Measurements from ENCODE around the gene TRAK1.

TRAK1 gene

GRCh38 chr3:42099020-42099765, 8.0 kb downstream of the TRAK1 start:
- no peaks in the 10 kb centered on the region for H3K27me3 ChIP-seq (ENCODE audit: insufficient read depth, low read length, poor library complexity, severe bottlenecking)
- H4K20me1 ChIP-seq (ENCODE audit: insufficient read depth, low read length, poor library complexity, severe bottlenecking): peaks cover 7% of the 10 kb centered on the region
- H3K9me3 ChIP-seq (ENCODE audit: insufficient read depth, low read depth, low read length): no peaks in the 10 kb centered on the region
- peaks cover 22% of the 10 kb centered on the region; the same call in 1 of the 2 replicates for H3K79me2 ChIP-seq (ENCODE audit: insufficient read depth, low read length)
- no peak overlapping the region for H2AFZ ChIP-seq (ENCODE audit: low read length)
- peaks cover 41% of the 10 kb centered on the region; the same call in 1 of the 2 replicates for H3K36me3 ChIP-seq (ENCODE audit: insufficient read depth, low read length)
- H3K9ac ChIP-seq (ENCODE audit: low read depth, low read length, poor library complexity, severe bottlenecking): no peak overlapping the region
- TF ChIP-seq EZH2phosphoT487 (IDR thresholded peaks at IDR 0.05; ENCODE audit: borderline replicate concordance): no peak
- TF ChIP-seq CTCF (conservative IDR thresholded peaks at IDR 0.05; ENCODE audit: low read length): no peak
- no peaks in the 10 kb centered on the region for H3K4me1 ChIP-seq (ENCODE audit: insufficient read depth, low read length, poor library complexity, severe bottlenecking)
- no peaks in the 10 kb centered on the region for H3F3A ChIP-seq (ENCODE audit: low read depth)
- no peaks in the 10 kb centered on the region for H3K9me2 ChIP-seq (replicated peaks; ENCODE audit: low read depth, low read length)
- H3K4me2 ChIP-seq (ENCODE audit: low read depth, low read length, poor library complexity, severe bottlenecking): no peak overlapping the region
- H3K4me3 ChIP-seq (ENCODE audit: low read length, poor library complexity, severe bottlenecking): no peak overlapping the region

DNA sequence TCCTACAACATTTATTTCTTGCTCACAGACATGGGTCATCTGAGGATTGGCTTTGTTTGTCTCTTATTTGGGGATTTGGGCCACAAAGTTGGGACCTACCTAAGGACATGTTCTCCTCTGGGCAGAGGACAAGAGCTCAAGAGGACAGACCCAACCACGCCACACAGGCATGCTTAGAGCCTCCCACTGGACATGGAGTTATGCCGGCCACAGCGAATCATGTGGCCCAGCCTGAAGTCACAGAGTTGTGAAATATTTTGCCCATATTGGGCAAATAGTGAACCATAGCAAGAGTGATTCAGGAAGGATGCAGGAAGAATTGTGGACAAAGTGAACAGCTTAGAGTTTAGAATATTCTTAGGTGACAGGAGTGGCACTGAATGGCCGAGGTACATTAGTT, 9.9 kb downstream of the TRAK1 start:
- no peak overlapping the region for H2AFZ ChIP-seq (ENCODE audit: low read length)
- no peak overlapping the region for H3K4me2 ChIP-seq (ENCODE audit: low read depth, low read length, poor library complexity, severe bottlenecking)
- H4K20me1 ChIP-seq (ENCODE audit: insufficient read depth, low read length, poor library complexity, severe bottlenecking): peaks cover 6% of the 10 kb centered on the region
- H3K9me2 ChIP-seq (replicated peaks; ENCODE audit: low read depth, low read length): no peaks in the 10 kb centered on the region
- no peaks in the 10 kb centered on the region for H3K4me1 ChIP-seq (ENCODE audit: insufficient read depth, low read length, poor library complexity, severe bottlenecking)
- peaks cover 30% of the 10 kb centered on the region; the same call in 1 of the 2 replicates for H3K36me3 ChIP-seq (ENCODE audit: insufficient read depth, low read length)
- no peak overlapping the region for H3K4me3 ChIP-seq (ENCODE audit: low read length, poor library complexity, severe bottlenecking)
- no peaks in the 10 kb centered on the region for H3K9me3 ChIP-seq (ENCODE audit: insufficient read depth, low read depth, low read length)
- no peaks in the 10 kb centered on the region for H3K27me3 ChIP-seq (ENCODE audit: insufficient read depth, low read length, poor library complexity, severe bottlenecking)
- H3K9ac ChIP-seq (ENCODE audit: low read depth, low read length, poor library complexity, severe bottlenecking): no peak overlapping the region
- peaks cover 14% of the 10 kb centered on the region; the same call in 1 of the 2 replicates for H3K79me2 ChIP-seq (ENCODE audit: insufficient read depth, low read length)
- no peaks in the 10 kb centered on the region for H3F3A ChIP-seq (ENCODE audit: low read depth)
- TF ChIP-seq CTCF (conservative IDR thresholded peaks at IDR 0.05; ENCODE audit: low read length): no peak
- TF ChIP-seq EZH2phosphoT487 (IDR thresholded peaks at IDR 0.05; ENCODE audit: borderline replicate concordance): no peak

DNA sequence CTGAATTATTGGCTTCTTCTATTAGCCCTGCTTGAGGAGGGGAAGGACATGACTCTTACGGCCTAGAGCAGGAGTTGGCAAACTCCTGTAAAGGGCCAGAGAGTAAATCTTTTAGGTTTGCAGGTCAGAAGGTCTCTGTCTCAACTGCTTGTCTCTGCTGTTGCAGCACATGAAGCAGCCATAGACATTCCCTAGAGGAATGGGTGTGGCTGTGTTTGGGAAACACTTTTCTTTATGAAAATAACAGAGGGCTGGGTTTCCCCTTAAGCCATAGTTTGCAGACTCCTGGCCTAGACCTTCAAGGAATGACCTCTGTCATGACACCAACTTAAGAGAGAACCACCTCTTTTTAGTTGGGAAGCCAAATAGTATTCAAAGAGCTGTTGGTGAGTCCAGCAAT, 10.3 kb downstream of the TRAK1 start:
- Histone ChIP-seq H3K79me2 (ENCODE audit: insufficient read depth, low read length) (peaks cover 14% of the 10 kb centered on the region; the same call in 1 of the 2 replicates), H3K27me3 (ENCODE audit: insufficient read depth, low read length, poor library complexity, severe bottlenecking) (no peaks in the 10 kb centered on the region), H2AFZ (ENCODE audit: low read length) (no peak overlapping the region), H3K9me2 (replicated peaks; ENCODE audit: low read depth, low read length) (no peaks in the 10 kb centered on the region), H3K4me1 (ENCODE audit: insufficient read depth, low read length, poor library complexity, severe bottlenecking) (no peaks in the 10 kb centered on the region), H3K4me3 (ENCODE audit: low read length, poor library complexity, severe bottlenecking) (no peak overlapping the region), H3K9ac (ENCODE audit: low read depth, low read length, poor library complexity, severe bottlenecking) (no peak overlapping the region), H3K36me3 (ENCODE audit: insufficient read depth, low read length) (peaks cover 28% of the 10 kb centered on the region; the same call in 1 of the 2 replicates), H3K4me2 (ENCODE audit: low read depth, low read length, poor library complexity, severe bottlenecking) (no peak overlapping the region), H3F3A (ENCODE audit: low read depth) (no peaks in the 10 kb centered on the region), H4K20me1 (ENCODE audit: insufficient read depth, low read length, poor library complexity, severe bottlenecking) (peaks cover 6% of the 10 kb centered on the region), H3K9me3 (ENCODE audit: insufficient read depth, low read depth, low read length) (no peaks in the 10 kb centered on the region)
- TF ChIP-seq CTCF (conservative IDR thresholded peaks at IDR 0.05; ENCODE audit: low read length) (no peak), EZH2phosphoT487 (IDR thresholded peaks at IDR 0.05; ENCODE audit: borderline replicate concordance) (no peak)
